Coronary artery (tissue), 2 donors: ENCODE results near the gene RPRML.
"Not testable (repeated sequence)": the region's sequence is repeated elsewhere in the genome, so short reads cannot be mapped to it uniquely, and the experiment has no call there.

Experiments
- DNase-seq: peaks from one replicate; pipeline ENCODE4 v3.0.0-alpha.2; 2017; ENCODE audit warnings: low spot score
- H3K27ac ChIP-seq, 2 donors: fragments of 200-600 bp; sonication (generic); one replicate each; pipeline ENCODE4 v1.5.1; 2016 to 2019
- H3K4me3 ChIP-seq: fragments of 200-600 bp; sonication (generic); 2 replicates; pipeline ENCODE4 v1.5.1; 2016; ENCODE audit warnings: mild to moderate bottlenecking, moderate library complexity
- CTCF ChIP-seq: fragments of 200-600 bp; sonication (generic); IDR thresholded peaks from one replicate; pipeline ENCODE4 v1.5.1; 2019; ENCODE audit warnings: antibody characterized with exemption

The RPRML gene

GRCh38 chr17:46964315-46965265 lies 14.5 kb downstream of the RPRML start:
- Histone ChIP-seq H3K4me3 (no peak overlapping the region), H3K27ac (no peak overlapping the region)
- no peak for DNase-seq
- no peak for TF ChIP-seq CTCF

GRCh38 chr17:46963571-46963970 lies 15.5 kb downstream of the RPRML start:
- no peak for DNase-seq
- H3K27ac ChIP-seq, result no peak overlapping the region
- H3K4me3 ChIP-seq, result no peak overlapping the region
- no peak for TF ChIP-seq CTCF

- Histone ChIP-seq H3K27ac (no peak overlapping the region), H3K4me3 (no peak overlapping the region)
- no peak for TF ChIP-seq CTCF
- DNase-seq, result no peak
These were observed 16.7 kb downstream of the RPRML start for GRCh38 chr17:46962374-46962790.

- no peak overlapping the region for H3K27ac ChIP-seq
These were observed 18.9 kb downstream of the RPRML start for GRCh38 chr17:46960152-46960551.

GRCh38 chr17:46958041-46958591 lies 20.9 kb downstream of the RPRML start:
- no peak overlapping the region for H3K4me3 ChIP-seq
- H3K27ac ChIP-seq, result no peak overlapping the region
- no peak for DNase-seq
- TF ChIP-seq CTCF, result no peak

More at GRCh38 chr17:46960152-46960551, 18.9 kb downstream of the RPRML start:
- no peak for DNase-seq
- no peak for TF ChIP-seq CTCF
- no peak overlapping the region for H3K4me3 ChIP-seq

GRCh38 chr17:46953191-46953590 lies 25.9 kb downstream of the RPRML start:
- H3K27ac ChIP-seq, H3K4me3 ChIP-seq, DNase-seq: not testable (repeated sequence)

- Histone ChIP-seq H3K4me3 (no peak overlapping the region), H3K27ac (no peak overlapping the region)
- TF ChIP-seq CTCF, result no peak
- no peak for DNase-seq
These were observed 26.9 kb downstream of the RPRML start for GRCh38 chr17:46952115-46952514.
